Measurements from ENCODE around the gene TBC1D13. TPM values are rescaled to one million over a fixed set of nuclear protein-coding genes. Genes with fewer than 3 reads are reported as not detected.
A peak's percentile ranks its signal among the peaks of the same experiment; 100 is the strongest.

TBC1D13 gene
- total RNA-seq, 1 donor from 2014 or later = 32.8 TPM

GRCh38 chr9:128820665-128821583, 33.9 kb downstream of the TBC1D13 start:
- peak overlapping the region; percentile 29 for H3K4me3 Mint-ChIP-seq (ENCODE audit: unreplicated experiment)
- peaks cover 8% of the 10 kb centered on the region for H3K36me3 Mint-ChIP-seq (ENCODE audit: unreplicated experiment)
- H3K27ac Mint-ChIP-seq (ENCODE audit: unreplicated experiment) = no peak overlapping the region

GRCh38 chr9:128821584-128822406, 34.7 kb downstream of the TBC1D13 start:
- DNase-seq (ENCODE audit: extremely low spot score, unreplicated experiment) = no peak
- Mint-ChIP-seq H3K27ac (ENCODE audit: unreplicated experiment) (no peak overlapping the region), H3K27me3 (ENCODE audit: unreplicated experiment) (no peaks in the 10 kb centered on the region), H3K36me3 (ENCODE audit: unreplicated experiment) (peaks cover 8% of the 10 kb centered on the region), H3K9me3 (ENCODE audit: unreplicated experiment) (no peaks in the 10 kb centered on the region), H3K4me1 (ENCODE audit: unreplicated experiment) (peaks cover 13% of the 10 kb centered on the region), H3K4me3 (ENCODE audit: unreplicated experiment) (no peak overlapping the region)
- TF ChIP-seq CTCF (IDR thresholded peaks at IDR 0.05) = no peak

More at GRCh38 chr9:128820665-128821583, 33.9 kb downstream of the TBC1D13 start:
- no peak for DNase-seq (ENCODE audit: extremely low spot score, unreplicated experiment)
- Mint-ChIP-seq H3K4me1 (ENCODE audit: unreplicated experiment) (peaks cover 13% of the 10 kb centered on the region), H3K27me3 (ENCODE audit: unreplicated experiment) (no peaks in the 10 kb centered on the region), H3K9me3 (ENCODE audit: unreplicated experiment) (no peaks in the 10 kb centered on the region)
- no peak for TF ChIP-seq CTCF (IDR thresholded peaks at IDR 0.05)

- no peak overlapping the region for H3K4me3 Mint-ChIP-seq (ENCODE audit: unreplicated experiment)
- no peaks in the 10 kb centered on the region for H3K27me3 Mint-ChIP-seq (ENCODE audit: unreplicated experiment)
- H3K27ac Mint-ChIP-seq (ENCODE audit: unreplicated experiment) = no peak overlapping the region
- TF ChIP-seq CTCF (IDR thresholded peaks at IDR 0.05) = no peak
- peaks cover 13% of the 10 kb centered on the region for H3K4me1 Mint-ChIP-seq (ENCODE audit: unreplicated experiment)
- no peak for DNase-seq (ENCODE audit: extremely low spot score, unreplicated experiment)
- peaks cover 13% of the 10 kb centered on the region for H3K36me3 Mint-ChIP-seq (ENCODE audit: unreplicated experiment)
- no peaks in the 10 kb centered on the region for H3K9me3 Mint-ChIP-seq (ENCODE audit: unreplicated experiment)
Observed at GRCh38 chr9:128822407-128823042, 35.5 kb downstream of the TBC1D13 start.

- Mint-ChIP-seq H3K9me3 (ENCODE audit: unreplicated experiment) (no peaks in the 10 kb centered on the region), H3K27ac (ENCODE audit: unreplicated experiment) (no peak overlapping the region), H3K36me3 (ENCODE audit: unreplicated experiment) (peaks cover 13% of the 10 kb centered on the region), H3K4me3 (ENCODE audit: unreplicated experiment) (no peak overlapping the region), H3K4me1 (ENCODE audit: unreplicated experiment) (peaks cover 14% of the 10 kb centered on the region), H3K27me3 (ENCODE audit: unreplicated experiment) (no peaks in the 10 kb centered on the region)
- no peak for TF ChIP-seq CTCF (IDR thresholded peaks at IDR 0.05)
- no peak for DNase-seq (ENCODE audit: extremely low spot score, unreplicated experiment)
Observed at GRCh38 chr9:128823362-128823902, 36.4 kb downstream of the TBC1D13 start.
